ENCODE results near the gene PPM1G. TPM values are rescaled to one million over a fixed set of nuclear protein-coding genes. Genes with fewer than 3 reads are reported as not detected.

Gene PPM1G
- total and polyA plus RNA-seq, 4 donors = 45.9 to 76.2 (median 61.7) TPM

- no peak overlapping the region for H3K9ac ChIP-seq (ENCODE audit: insufficient read depth in 1 of 2, low read length in 2 of 2)
- ATAC-seq (ENCODE audit: insufficient read depth, low FRiP score) (no peak), DNase-seq (no peak)
- no peaks in the 10 kb centered on the region for H3K9me3 ChIP-seq (ENCODE audit: control insufficient read depth in 4 of 4, insufficient read depth in 3 of 4, low read length in 3 of 4)
- WGBS, 2 donors = 89 to 91% methylated on average over 6 of the region's 6 CpGs
- TF ChIP-seq, protein P1, sequence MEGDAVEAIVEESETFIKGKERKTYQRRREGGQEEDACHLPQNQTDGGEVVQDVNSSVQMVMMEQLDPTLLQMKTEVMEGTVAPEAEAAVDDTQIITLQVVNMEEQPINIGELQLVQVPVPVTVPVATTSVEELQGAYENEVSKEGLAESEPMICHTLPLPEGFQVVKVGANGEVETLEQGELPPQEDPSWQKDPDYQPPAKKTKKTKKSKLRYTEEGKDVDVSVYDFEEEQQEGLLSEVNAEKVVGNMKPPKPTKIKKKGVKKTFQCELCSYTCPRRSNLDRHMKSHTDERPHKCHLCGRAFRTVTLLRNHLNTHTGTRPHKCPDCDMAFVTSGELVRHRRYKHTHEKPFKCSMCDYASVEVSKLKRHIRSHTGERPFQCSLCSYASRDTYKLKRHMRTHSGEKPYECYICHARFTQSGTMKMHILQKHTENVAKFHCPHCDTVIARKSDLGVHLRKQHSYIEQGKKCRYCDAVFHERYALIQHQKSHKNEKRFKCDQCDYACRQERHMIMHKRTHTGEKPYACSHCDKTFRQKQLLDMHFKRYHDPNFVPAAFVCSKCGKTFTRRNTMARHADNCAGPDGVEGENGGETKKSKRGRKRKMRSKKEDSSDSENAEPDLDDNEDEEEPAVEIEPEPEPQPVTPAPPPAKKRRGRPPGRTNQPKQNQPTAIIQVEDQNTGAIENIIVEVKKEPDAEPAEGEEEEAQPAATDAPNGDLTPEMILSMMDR (IDR thresholded peaks at IDR 0.05; ENCODE audit: control extremely low read depth, extremely low read depth) = no peak
- peaks cover 18 to 50% (median 48%) of the 10 kb centered on the region in 4 donors for H3K36me3 ChIP-seq (ENCODE audit: control insufficient read depth in 4 of 4, insufficient read depth in 4 of 4, low read length in 4 of 4)
- no peaks in the 10 kb centered on the region for H3K27me3 ChIP-seq (ENCODE audit: control insufficient read depth in 3 of 3, insufficient read depth in 3 of 3, low read length in 2 of 3)
- peaks cover 2 to 15% (median 8%) of the 10 kb centered on the region in 5 donors for H3K4me1 ChIP-seq (ENCODE audit: control insufficient read depth in 5 of 5, insufficient read depth in 5 of 5, low read length in 5 of 5)
- H3K27ac ChIP-seq (ENCODE audit: low read depth in 1 of 2, low read length in 1 of 2) = no peak overlapping the region
- H3K4me3 ChIP-seq = no peak overlapping the region
Observed at GRCh38 chr2:27372937-27373336, 36.5 kb downstream of the PPM1G start.

GRCh38 chr2:27370816-27371620, 38.4 kb downstream of the PPM1G start:
- 0% methylated on average over 43 to 46 of the region's 46 CpGs for whole genome bisulfite sequencing, 2 donors

DNA sequence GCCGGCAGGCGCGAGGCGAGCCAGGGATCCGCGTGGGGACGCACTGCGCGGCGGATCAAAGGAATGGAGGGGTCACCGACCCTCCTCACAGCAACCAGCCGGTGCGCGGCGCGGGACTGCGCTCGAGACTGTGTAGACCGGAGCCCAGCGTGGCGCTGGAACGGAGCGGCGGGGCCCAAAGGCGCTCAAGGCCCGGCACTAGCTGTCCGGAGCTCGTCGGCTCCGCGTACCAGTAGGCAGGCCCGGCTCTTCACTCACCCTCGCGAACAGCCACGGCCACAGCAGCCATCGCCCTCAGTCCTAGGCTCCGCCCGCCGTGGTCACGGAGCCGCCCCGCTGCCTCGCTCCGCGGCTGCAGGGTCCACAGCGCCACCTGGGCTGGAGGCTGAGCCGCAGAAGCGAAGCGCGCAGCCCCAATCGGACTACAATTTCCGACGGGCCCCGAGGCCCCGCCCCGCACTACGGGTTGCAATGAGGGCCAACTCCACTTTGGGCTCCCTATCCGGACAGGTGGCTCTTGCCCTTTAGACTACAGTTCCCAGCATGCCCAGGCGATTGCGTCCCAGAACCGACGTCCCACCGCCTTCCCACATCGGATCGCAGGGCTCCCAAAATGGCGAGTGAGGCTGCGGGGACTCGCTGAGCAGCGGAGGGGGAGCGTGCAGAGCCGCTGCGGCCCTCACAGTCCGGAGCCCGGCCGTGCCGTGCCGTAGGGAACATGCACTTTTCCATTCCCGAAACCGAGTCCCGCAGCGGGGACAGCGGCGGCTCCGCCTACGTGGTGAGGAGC, 39.2 kb downstream of the PPM1G start, which contains the start of the genes EIF2B4 and SNX17:
Gene EIF2B4 (minus strand): TSS at position 313 of the 790 bp plus-strand sequence. CDS start 24 bp downstream, at position 289.
Gene SNX17 (plus strand): TSS at position 591 of the 790 bp plus-strand sequence. CDS start 128 bp downstream, at position 719.
- 0% methylated on average over 80 to 85 of the region's 85 CpGs for WGBS, 2 donors
- H3K27me3 ChIP-seq (ENCODE audit: control insufficient read depth in 3 of 3, insufficient read depth in 3 of 3, low read length in 2 of 3) = no peaks in the 10 kb centered on the region
- H3K27ac ChIP-seq (ENCODE audit: low read depth in 1 of 2, low read length in 1 of 2) = peak within 1 kb of the TSS; percentile 92 to 95
- H3K9me3 ChIP-seq (ENCODE audit: control insufficient read depth in 4 of 4, insufficient read depth in 3 of 4, low read length in 3 of 4) = no peaks in the 10 kb centered on the region
- H3K36me3 ChIP-seq (ENCODE audit: control insufficient read depth in 4 of 4, insufficient read depth in 4 of 4, low read length in 4 of 4) = peaks cover 24 to 51% (median 42%) of the 10 kb centered on the region in 4 donors
- H3K9ac ChIP-seq (ENCODE audit: insufficient read depth in 1 of 2, low read length in 2 of 2) = peak within 1 kb of the TSS; percentile 80 to 88
- DNase-seq (peak; percentile 100), ATAC-seq (ENCODE audit: insufficient read depth, low FRiP score) (peak; percentile 93)
- H3K4me3 ChIP-seq = peak within 1 kb of the TSS; percentile 97
- TF ChIP-seq, protein P1 (IDR thresholded peaks at IDR 0.05; ENCODE audit: control extremely low read depth, extremely low read depth) = peak; percentile 86
- H3K4me1 ChIP-seq (ENCODE audit: control insufficient read depth in 5 of 5, insufficient read depth in 5 of 5, low read length in 5 of 5) = peaks cover 2 to 15% (median 8%) of the 10 kb centered on the region in 5 donors

More at GRCh38 chr2:27370816-27371620, 38.4 kb downstream of the PPM1G start:
- Histone ChIP-seq H3K4me3 (peak overlapping the region; percentile 97), H3K9me3 (ENCODE audit: control insufficient read depth in 4 of 4, insufficient read depth in 3 of 4, low read length in 3 of 4) (no peaks in the 10 kb centered on the region), H3K9ac (ENCODE audit: insufficient read depth in 1 of 2, low read length in 2 of 2) (peak overlapping the region; percentile 78 to 88), H3K27me3 (ENCODE audit: control insufficient read depth in 3 of 3, insufficient read depth in 3 of 3, low read length in 2 of 3) (no peaks in the 10 kb centered on the region), H3K27ac (ENCODE audit: low read depth in 1 of 2, low read length in 1 of 2) (peak overlapping the region; percentile 67 to 91), H3K4me1 (ENCODE audit: control insufficient read depth in 5 of 5, insufficient read depth in 5 of 5, low read length in 5 of 5) (peaks cover 2 to 15% (median 8%) of the 10 kb centered on the region in 5 donors), H3K36me3 (ENCODE audit: control insufficient read depth in 4 of 4, insufficient read depth in 4 of 4, low read length in 4 of 4) (peaks cover 26 to 57% (median 48%) of the 10 kb centered on the region in 4 donors)
- TF ChIP-seq, protein P1 (IDR thresholded peaks at IDR 0.05; ENCODE audit: control extremely low read depth, extremely low read depth) = no peak
- DNase-seq (peak in 2 of 3 donors; percentile 26 to 38), ATAC-seq (ENCODE audit: insufficient read depth, low FRiP score) (peak; percentile 8)
